GM19328 (cell line): Measurements from ENCODE around the gene CBX7.
A peak's percentile ranks its signal among the peaks of the same experiment; 100 is the strongest.

Experiments
- ATAC-seq: cut with Tn5 transposase; IDR thresholded peaks from one replicate; pipeline ENCODE4 v1.9.1; 2021; ENCODE audit warnings: mild to moderate bottlenecking, moderate library complexity; ENCODE audit not compliant: unreplicated experiment

The CBX7 gene

GRCh38 chr22:39152511-39153219, at the start of gene CBX7:
TSS of gene CBX7 (minus strand) at chr22:39152680. CDS start at chr22:39152444, 236 bp downstream.
- peak; percentile 79 for ATAC-seq

- no peak for ATAC-seq
Observed at GRCh38 chr22:39197578-39197977, 45.1 kb upstream of the CBX7 start.

GRCh38 chr22:39194098-39194497, 41.6 kb upstream of the CBX7 start:
- no peak for ATAC-seq

- ATAC-seq = no peak
Observed at GRCh38 chr22:39188809-39189208, 36.3 kb upstream of the CBX7 start.

- ATAC-seq = no peak
Observed at GRCh38 chr22:39185601-39186012, 33.1 kb upstream of the CBX7 start.

GRCh38 chr22:39184586-39185577, 32.4 kb upstream of the CBX7 start:
- no peak for ATAC-seq

GRCh38 chr22:39183991-39184585, 31.6 kb upstream of the CBX7 start:
- no peak for ATAC-seq

- no peak for ATAC-seq
Observed at GRCh38 chr22:39182478-39183030, 30.1 kb upstream of the CBX7 start.

GRCh38 chr22:39181778-39182177, 29.3 kb upstream of the CBX7 start:
- ATAC-seq = no peak

- ATAC-seq = no peak
Observed at GRCh38 chr22:39181356-39181755, 28.9 kb upstream of the CBX7 start.

- ATAC-seq = no peak
Observed at GRCh38 chr22:39179841-39180335, 27.4 kb upstream of the CBX7 start.

- no peak for ATAC-seq
Observed at GRCh38 chr22:39179401-39179827, 26.9 kb upstream of the CBX7 start.

GRCh38 chr22:39178206-39179111, 26.0 kb upstream of the CBX7 start:
- ATAC-seq = no peak

- ATAC-seq = no peak
Observed at GRCh38 chr22:39177791-39178190, 25.3 kb upstream of the CBX7 start.

GRCh38 chr22:39177456-39177775, 24.9 kb upstream of the CBX7 start:
- no peak for ATAC-seq

- ATAC-seq = no peak
Observed at GRCh38 chr22:39176714-39177455, 24.4 kb upstream of the CBX7 start.

- ATAC-seq = no peak
Observed at GRCh38 chr22:39176143-39176713, 23.7 kb upstream of the CBX7 start.

GRCh38 chr22:39175353-39176142, 23.1 kb upstream of the CBX7 start:
- no peak for ATAC-seq
